AG09319 (cell line): ENCODE results near the gene CKB.

Experiments
- DNase-seq: peaks from one replicate; pipeline ENCODE4 v3.0.0-alpha.2; 2010; ENCODE audit warnings: low read depth; ENCODE audit errors: extremely low read depth
- TF ChIP-seq, protein P1 (sequence below): IDR thresholded peaks from 2 replicates; pipeline ENCODE4 v1.5.1; 2011; ENCODE audit warnings: low read depth, mild to moderate bottlenecking, inconsistent platforms, low read length, moderate library complexity

Gene CKB

DNA sequence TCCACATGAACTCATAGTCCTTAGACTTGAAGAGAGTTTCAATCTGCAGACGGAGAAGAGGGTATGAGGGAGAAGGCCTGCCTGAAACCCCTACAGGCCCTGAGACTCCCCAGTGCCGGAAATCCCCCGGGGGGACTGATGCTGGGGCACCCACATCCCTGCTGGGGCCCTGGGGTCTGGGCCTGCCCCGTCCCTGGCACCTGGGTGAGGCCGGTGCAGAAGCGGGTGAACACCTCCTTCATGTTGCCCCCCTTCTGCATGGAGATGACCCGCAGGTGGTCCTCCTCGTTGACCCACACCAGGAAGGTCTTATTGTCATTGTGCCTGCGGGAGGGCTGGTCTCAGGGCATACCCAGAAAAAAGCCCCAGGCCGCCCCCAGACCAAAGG, 2.4 kb downstream of the CKB start:
- DNase-seq = no peak
- TF ChIP-seq, protein P1, sequence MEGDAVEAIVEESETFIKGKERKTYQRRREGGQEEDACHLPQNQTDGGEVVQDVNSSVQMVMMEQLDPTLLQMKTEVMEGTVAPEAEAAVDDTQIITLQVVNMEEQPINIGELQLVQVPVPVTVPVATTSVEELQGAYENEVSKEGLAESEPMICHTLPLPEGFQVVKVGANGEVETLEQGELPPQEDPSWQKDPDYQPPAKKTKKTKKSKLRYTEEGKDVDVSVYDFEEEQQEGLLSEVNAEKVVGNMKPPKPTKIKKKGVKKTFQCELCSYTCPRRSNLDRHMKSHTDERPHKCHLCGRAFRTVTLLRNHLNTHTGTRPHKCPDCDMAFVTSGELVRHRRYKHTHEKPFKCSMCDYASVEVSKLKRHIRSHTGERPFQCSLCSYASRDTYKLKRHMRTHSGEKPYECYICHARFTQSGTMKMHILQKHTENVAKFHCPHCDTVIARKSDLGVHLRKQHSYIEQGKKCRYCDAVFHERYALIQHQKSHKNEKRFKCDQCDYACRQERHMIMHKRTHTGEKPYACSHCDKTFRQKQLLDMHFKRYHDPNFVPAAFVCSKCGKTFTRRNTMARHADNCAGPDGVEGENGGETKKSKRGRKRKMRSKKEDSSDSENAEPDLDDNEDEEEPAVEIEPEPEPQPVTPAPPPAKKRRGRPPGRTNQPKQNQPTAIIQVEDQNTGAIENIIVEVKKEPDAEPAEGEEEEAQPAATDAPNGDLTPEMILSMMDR = no peak

GRCh38 chr14:103519837-103520212, 2.8 kb downstream of the CKB start:
- TF ChIP-seq, protein P1 = no peak
- no peak for DNase-seq

DNA sequence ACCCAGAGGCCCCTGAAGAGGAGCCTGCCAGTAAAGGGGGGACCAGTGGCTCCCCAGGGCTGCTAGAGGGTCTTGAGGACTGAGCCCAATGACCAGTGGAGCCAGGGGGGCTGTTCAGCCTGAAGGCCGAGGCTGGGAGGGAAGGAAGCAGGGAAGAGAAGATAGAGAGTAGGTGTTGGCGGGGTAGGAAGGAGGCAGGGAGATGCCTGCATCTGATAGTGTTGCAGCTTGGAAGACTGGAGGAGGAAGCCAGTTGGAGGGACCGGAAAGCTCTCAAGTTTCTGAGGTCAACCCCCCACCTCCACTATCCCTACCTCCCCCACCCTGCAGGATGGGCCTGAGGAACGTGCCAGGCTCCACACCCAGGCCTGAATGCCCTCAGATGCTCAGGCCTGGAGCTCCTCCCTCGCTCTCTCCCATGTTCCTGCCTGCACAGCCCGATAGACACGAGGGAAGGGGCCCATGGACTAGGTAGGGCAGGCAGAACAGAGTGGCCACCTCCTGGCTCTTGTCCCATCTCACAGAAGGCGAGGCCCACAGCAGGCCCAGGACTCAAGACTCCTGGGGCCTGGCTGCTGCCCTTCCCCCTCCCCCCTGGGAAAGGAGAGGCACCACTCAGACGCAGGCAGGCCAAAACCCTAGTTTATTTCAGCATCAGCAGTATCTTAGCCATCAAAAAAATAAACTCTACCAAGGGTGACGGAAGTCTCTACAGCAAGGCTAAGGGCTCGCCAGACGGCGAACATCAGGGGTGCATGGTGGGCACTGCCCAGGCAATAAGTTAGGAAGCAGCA, 3.4 kb downstream of the CKB start:
- no peak for DNase-seq
- TF ChIP-seq, protein P1 = no peak

DNA sequence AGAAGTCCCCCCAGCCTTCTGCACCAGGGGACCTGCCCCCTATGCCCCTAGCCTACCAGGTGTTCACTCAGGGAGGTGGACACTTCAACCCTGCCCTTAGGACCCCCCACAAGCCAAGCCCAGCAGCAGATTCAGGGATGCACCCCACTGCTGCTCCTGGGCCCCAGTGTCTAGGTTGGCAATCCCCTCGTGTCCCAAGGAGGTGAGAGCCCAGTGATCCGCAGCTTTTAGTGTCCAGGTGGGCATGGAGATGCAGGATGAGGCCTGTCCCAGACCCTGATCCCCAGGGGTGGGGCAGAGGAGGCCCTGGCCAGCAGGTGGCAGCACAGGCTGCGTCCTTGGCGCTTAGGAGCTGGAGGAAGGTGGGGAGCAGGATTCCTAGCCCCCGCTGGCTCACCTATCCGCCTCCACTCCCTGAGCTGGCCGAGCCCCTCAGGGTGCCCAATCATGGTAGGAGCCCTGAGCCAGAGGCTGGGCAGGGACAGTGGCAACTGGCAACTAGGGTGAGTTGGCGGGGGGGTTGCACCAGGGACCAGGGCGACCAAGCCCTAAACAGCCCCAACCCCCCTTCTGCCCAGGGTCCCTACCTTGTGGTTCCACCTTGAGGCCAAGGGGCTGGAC, 4.1 kb downstream of the CKB start:
- DNase-seq = no peak
- TF ChIP-seq, protein P1 = peak; percentile 91

DNA sequence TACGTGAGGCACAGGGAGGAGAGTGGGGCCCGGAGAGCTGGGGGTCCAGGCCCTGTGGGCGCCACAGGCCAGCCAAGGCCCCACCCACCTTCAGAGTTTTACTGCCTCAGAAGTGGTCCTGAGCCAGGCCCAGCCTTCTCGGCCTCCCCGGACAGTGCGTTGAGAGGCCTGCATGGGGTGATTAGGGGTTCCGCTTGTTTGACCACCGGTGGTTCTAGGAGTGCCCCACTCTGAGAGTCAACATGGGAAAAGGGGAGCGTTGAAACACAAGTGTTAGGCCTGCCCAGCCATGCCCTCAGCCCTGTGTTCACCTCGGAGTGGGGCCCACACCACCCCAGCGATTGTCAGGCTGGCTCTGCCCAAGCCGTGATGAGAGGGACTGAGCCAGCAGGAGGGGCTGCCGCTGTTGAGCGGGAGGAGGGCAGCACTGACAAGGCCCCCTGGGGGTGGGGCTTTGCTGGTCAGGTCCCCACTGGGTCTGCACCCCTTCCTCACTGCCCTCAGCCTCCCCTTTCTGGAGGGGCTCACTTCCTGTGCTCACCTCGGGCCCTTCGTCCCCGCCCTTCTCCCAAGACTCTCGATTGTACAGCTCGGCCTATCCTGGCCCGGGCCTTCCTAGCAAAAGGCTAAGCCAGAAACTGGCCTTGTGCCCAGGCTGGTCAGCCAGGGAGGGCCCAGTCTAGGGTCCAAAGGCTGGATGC, 4.8 kb downstream of the CKB start:
- TF ChIP-seq, protein P1 = no peak
- no peak for DNase-seq

- TF ChIP-seq, protein P1 = no peak
Observed at GRCh38 chr14:103517174-103517566, 5.5 kb downstream of the CKB start.

More at GRCh38 chr14:103517174-103517566, 5.5 kb downstream of the CKB start:
- DNase-seq = no peak
